ENCODE results near the gene OR5D18.

OR5D18 gene

GRCh38 chr11:55819330-55819729 lies at the start of gene OR5D18:
OR5D18 (plus strand) TSS chr11:55819630; CDS start chr11:55819630, 0 bp downstream.
- no peak for DNase-seq

GRCh38 chr11:55773138-55773537 lies 46.3 kb upstream of the OR5D18 start, which contains the start of gene OR5D13:
OR5D13 (plus strand) TSS chr11:55773438; CDS start chr11:55773438, 0 bp downstream.
- Histone ChIP-seq H3K27me3 (no peaks in the 10 kb centered on the region), H3K27ac (no peak within 1 kb of the TSS), H3K36me3 (no peaks in the 10 kb centered on the region), H3K4me3 (no peak within 1 kb of the TSS), H3K9me3 (no peaks in the 10 kb centered on the region), H3K4me1 (no peaks in the 10 kb centered on the region)
- DNase-seq = no peak
- intact Hi-C loops (cut with DNase I; ENCODE audit: low total_unique reads) = no loop called here
- no peak for TF ChIP-seq CTCF (IDR thresholded peaks at IDR 0.05)

More at GRCh38 chr11:55819330-55819729, at the start of gene OR5D18:
- Histone ChIP-seq H3K9me3 (no peaks in the 10 kb centered on the region), H3K36me3 (no peaks in the 10 kb centered on the region), H3K4me3 (no peak within 1 kb of the TSS), H3K4me1 (no peaks in the 10 kb centered on the region), H3K27me3 (no peaks in the 10 kb centered on the region), H3K27ac (no peak within 1 kb of the TSS)
- intact Hi-C loops (cut with DNase I; ENCODE audit: low total_unique reads) = no loop called here
- no peak for TF ChIP-seq CTCF (IDR thresholded peaks at IDR 0.05)

- DNase-seq = no peak
- TF ChIP-seq CTCF (IDR thresholded peaks at IDR 0.05) = no peak
- H3K4me1 ChIP-seq = no peaks in the 10 kb centered on the region
- intact Hi-C loops (cut with DNase I; ENCODE audit: low total_unique reads) = no loop called here
- no peaks in the 10 kb centered on the region for H3K9me3 ChIP-seq
- no peaks in the 10 kb centered on the region for H3K27me3 ChIP-seq
- H3K27ac ChIP-seq = no peak overlapping the region
- no peak overlapping the region for H3K4me3 ChIP-seq
- H3K36me3 ChIP-seq = no peaks in the 10 kb centered on the region
These were observed 27.8 kb upstream of the OR5D18 start for GRCh38 chr11:55791606-55792005.

GRCh38 chr11:55793321-55793720 lies 26.1 kb upstream of the OR5D18 start:
- intact Hi-C loops (cut with DNase I; ENCODE audit: low total_unique reads) = no loop called here
- TF ChIP-seq CTCF (IDR thresholded peaks at IDR 0.05) = no peak
- Histone ChIP-seq H3K4me1 (no peaks in the 10 kb centered on the region), H3K27me3 (no peaks in the 10 kb centered on the region), H3K9me3 (no peaks in the 10 kb centered on the region), H3K4me3 (no peak overlapping the region), H3K36me3 (no peaks in the 10 kb centered on the region), H3K27ac (no peak overlapping the region)
- DNase-seq = no peak

- Histone ChIP-seq H3K27ac (no peak within 1 kb of the TSS), H3K4me1 (no peaks in the 10 kb centered on the region), H3K27me3 (no peaks in the 10 kb centered on the region), H3K36me3 (no peaks in the 10 kb centered on the region), H3K4me3 (no peak within 1 kb of the TSS), H3K9me3 (no peaks in the 10 kb centered on the region)
- TF ChIP-seq CTCF (IDR thresholded peaks at IDR 0.05) = no peak
- intact Hi-C loops (cut with DNase I; ENCODE audit: low total_unique reads) = no loop called here
- no peak for DNase-seq
These were observed 24.2 kb upstream of the OR5D18 start, which contains the start of gene OR5D14 for GRCh38 chr11:55795256-55795655. OR5D14 (plus strand) TSS chr11:55795556; CDS start chr11:55795556, 0 bp downstream.

- H3K4me1 ChIP-seq = no peaks in the 10 kb centered on the region
- no peak overlapping the region for H3K27ac ChIP-seq
- H3K4me3 ChIP-seq = no peak overlapping the region
- intact Hi-C loops (cut with DNase I; ENCODE audit: low total_unique reads) = no loop called here
- no peaks in the 10 kb centered on the region for H3K27me3 ChIP-seq
- no peak for DNase-seq
- H3K9me3 ChIP-seq = peaks cover 0 to 11% (median 0%) of the 10 kb centered on the region in 3 donors
- H3K36me3 ChIP-seq = no peaks in the 10 kb centered on the region
- TF ChIP-seq CTCF (IDR thresholded peaks at IDR 0.05) = no peak
These were observed 13.2 kb upstream of the OR5D18 start for GRCh38 chr11:55806248-55806647.
